ENCODE measurements around the gene GMPS. TPM values are rescaled to one million over a fixed set of nuclear protein-coding genes. Genes with fewer than 3 reads are reported as not detected.

Gene GMPS
- total and polyA plus RNA-seq, 2 of the 13 experiments (the other 11 are each of a cell fraction or from before 2014, with no cell fraction given): 29.6 to 85.5 TPM

DNA sequence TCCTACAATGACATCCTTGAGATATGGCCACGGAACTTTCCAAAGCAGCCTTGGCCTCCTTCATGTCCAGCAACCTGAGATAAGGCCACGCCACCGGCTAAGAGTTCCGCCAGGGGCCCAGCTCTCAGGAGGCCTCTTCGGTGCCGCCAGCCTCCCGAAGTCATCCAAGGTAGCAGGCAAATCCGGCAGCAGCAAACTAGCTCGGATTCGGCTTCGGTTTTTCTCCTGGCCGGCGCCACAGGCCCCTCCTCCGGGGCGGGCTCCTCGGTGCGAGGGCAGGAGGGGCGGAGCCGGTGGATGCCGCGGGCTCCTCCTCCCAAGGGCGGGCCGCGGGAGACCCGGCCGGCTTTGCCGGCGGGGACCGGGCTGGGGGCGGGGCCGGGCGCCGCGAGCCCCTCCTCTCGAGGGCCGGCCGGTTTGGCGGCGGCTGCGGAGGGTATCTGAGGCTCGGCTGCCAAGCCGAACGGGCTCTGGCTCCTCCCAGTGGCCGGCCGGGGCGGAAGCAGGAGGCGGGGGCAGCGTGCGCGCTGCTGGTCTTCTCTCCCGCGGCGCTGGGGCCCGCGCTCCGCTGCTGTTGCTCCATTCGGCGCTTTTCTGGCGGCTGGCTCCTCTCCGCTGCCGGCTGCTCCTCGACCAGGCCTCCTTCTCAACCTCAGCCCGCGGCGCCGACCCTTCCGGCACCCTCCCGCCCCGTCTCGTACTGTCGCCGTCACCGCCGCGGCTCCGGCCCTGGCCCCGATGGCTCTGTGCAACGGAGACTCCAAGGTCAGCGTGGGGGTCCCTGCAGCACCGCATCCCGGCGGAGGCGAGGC, at the start of gene GMPS (continued):
- TF ChIP-seq, protein P1, sequence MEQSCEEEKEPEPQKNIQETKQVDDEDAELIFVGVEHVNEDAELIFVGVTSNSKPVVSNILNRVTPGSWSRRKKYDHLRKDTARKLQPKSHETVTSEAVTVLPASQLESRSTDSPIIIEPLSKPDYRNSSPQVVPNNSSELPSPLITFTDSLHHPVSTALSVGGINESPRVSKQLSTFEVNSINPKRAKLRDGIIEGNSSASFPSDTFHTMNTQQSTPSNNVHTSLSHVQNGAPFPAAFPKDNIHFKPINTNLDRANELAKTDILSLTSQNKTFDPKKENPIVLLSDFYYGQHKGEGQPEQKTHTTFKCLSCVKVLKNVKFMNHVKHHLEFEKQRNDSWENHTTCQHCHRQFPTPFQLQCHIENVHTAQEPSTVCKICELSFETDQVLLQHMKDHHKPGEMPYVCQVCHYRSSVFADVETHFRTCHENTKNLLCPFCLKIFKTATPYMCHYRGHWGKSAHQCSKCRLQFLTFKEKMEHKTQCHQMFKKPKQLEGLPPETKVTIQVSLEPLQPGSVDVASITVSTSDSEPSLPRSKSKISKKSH (CRISPR knock-in tag; IDR thresholded peaks at IDR 0.05; ENCODE audit: borderline replicate concordance): no peak
- TF ChIP-seq ZNF644 (CRISPR knock-in tag; IDR thresholded peaks at IDR 0.05; ENCODE audit: low read depth): no peak
- no peak for TF ChIP-seq NONO (IDR thresholded peaks at IDR 0.05)
- TF ChIP-seq NONO (CRISPR knock-in tag; conservative IDR thresholded peaks at IDR 0.05): no peak; the same call in 1 of the 2 replicates
- TF ChIP-seq ZNF30 (CRISPR knock-in tag; IDR thresholded peaks at IDR 0.05): no peak
- TF ChIP-seq, protein P2, sequence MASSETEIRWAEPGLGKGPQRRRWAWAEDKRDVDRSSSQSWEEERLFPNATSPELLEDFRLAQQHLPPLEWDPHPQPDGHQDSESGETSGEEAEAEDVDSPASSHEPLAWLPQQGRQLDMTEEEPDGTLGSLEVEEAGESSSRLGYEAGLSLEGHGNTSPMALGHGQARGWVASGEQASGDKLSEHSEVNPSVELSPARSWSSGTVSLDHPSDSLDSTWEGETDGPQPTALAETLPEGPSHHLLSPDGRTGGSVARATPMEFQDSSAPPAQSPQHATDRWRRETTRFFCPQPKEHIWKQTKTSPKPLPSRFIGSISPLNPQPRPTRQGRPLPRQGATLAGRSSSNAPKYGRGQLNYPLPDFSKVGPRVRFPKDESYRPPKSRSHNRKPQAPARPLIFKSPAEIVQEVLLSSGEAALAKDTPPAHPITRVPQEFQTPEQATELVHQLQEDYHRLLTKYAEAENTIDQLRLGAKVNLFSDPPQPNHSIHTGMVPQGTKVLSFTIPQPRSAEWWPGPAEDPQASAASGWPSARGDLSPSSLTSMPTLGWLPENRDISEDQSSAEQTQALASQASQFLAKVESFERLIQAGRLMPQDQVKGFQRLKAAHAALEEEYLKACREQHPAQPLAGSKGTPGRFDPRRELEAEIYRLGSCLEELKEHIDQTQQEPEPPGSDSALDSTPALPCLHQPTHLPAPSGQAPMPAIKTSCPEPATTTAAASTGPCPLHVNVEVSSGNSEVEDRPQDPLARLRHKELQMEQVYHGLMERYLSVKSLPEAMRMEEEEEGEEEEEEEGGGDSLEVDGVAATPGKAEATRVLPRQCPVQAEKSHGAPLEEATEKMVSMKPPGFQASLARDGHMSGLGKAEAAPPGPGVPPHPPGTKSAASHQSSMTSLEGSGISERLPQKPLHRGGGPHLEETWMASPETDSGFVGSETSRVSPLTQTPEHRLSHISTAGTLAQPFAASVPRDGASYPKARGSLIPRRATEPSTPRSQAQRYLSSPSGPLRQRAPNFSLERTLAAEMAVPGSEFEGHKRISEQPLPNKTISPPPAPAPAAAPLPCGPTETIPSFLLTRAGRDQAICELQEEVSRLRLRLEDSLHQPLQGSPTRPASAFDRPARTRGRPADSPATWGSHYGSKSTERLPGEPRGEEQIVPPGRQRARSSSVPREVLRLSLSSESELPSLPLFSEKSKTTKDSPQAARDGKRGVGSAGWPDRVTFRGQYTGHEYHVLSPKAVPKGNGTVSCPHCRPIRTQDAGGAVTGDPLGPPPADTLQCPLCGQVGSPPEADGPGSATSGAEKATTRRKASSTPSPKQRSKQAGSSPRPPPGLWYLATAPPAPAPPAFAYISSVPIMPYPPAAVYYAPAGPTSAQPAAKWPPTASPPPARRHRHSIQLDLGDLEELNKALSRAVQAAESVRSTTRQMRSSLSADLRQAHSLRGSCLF (CRISPR knock-in tag; IDR thresholded peaks at IDR 0.05; ENCODE audit: borderline replicate concordance): no peak
- TF ChIP-seq ZNF124 (CRISPR knock-in tag; IDR thresholded peaks at IDR 0.05): 0 out of 2 replicates have a peak, but pooled peaks have one; percentile 56
- TF ChIP-seq, protein P3, sequence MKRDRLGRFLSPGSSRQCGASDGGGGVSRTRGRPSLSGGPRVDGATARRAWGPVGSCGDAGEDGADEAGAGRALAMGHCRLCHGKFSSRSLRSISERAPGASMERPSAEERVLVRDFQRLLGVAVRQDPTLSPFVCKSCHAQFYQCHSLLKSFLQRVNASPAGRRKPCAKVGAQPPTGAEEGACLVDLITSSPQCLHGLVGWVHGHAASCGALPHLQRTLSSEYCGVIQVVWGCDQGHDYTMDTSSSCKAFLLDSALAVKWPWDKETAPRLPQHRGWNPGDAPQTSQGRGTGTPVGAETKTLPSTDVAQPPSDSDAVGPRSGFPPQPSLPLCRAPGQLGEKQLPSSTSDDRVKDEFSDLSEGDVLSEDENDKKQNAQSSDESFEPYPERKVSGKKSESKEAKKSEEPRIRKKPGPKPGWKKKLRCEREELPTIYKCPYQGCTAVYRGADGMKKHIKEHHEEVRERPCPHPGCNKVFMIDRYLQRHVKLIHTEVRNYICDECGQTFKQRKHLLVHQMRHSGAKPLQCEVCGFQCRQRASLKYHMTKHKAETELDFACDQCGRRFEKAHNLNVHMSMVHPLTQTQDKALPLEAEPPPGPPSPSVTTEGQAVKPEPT (CRISPR knock-in tag; IDR thresholded peaks at IDR 0.05; ENCODE audit: low read depth): peak; percentile 58; the same call in 1 of the 2 replicates
- TF ChIP-seq FOSL1 (CRISPR knock-in tag; IDR thresholded peaks at IDR 0.05; ENCODE audit: borderline replicate concordance): no peak
- TF ChIP-seq AGO2 (optimal IDR thresholded peaks at IDR 0.05; ENCODE audit: low read depth, low read length): peak; percentile 17
- no peak for TF ChIP-seq RFX1 (IDR thresholded peaks at IDR 0.05)
- no peak for TF ChIP-seq ZNF549 (CRISPR knock-in tag; IDR thresholded peaks at IDR 0.05)
- no peak for TF ChIP-seq ZNF343 (CRISPR knock-in tag; IDR thresholded peaks at IDR 0.05)
- TF ChIP-seq RFXAP (CRISPR knock-in tag; IDR thresholded peaks at IDR 0.05; ENCODE audit: borderline replicate concordance): 0 out of 2 replicates have a peak, but pooled peaks have one; percentile 0
- no peak for TF ChIP-seq ZNF263 (CRISPR knock-in tag; IDR thresholded peaks at IDR 0.05)
- TF ChIP-seq, protein P4, sequence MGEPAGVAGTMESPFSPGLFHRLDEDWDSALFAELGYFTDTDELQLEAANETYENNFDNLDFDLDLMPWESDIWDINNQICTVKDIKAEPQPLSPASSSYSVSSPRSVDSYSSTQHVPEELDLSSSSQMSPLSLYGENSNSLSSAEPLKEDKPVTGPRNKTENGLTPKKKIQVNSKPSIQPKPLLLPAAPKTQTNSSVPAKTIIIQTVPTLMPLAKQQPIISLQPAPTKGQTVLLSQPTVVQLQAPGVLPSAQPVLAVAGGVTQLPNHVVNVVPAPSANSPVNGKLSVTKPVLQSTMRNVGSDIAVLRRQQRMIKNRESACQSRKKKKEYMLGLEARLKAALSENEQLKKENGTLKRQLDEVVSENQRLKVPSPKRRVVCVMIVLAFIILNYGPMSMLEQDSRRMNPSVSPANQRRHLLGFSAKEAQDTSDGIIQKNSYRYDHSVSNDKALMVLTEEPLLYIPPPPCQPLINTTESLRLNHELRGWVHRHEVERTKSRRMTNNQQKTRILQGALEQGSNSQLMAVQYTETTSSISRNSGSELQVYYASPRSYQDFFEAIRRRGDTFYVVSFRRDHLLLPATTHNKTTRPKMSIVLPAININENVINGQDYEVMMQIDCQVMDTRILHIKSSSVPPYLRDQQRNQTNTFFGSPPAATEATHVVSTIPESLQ (CRISPR knock-in tag; conservative IDR thresholded peaks at IDR 0.05): no peak; the same call in 1 of the 2 replicates
